GM18870 (cell line): ENCODE data around the gene MAPK14.

ENCODE experiments used
- ATAC-seq: cut with Tn5 transposase; IDR thresholded peaks from one replicate; pipeline ENCODE4 v1.9.1; 2021; ENCODE audit warnings: moderate library complexity; ENCODE audit not compliant: unreplicated experiment

The MAPK14 gene

DNA sequence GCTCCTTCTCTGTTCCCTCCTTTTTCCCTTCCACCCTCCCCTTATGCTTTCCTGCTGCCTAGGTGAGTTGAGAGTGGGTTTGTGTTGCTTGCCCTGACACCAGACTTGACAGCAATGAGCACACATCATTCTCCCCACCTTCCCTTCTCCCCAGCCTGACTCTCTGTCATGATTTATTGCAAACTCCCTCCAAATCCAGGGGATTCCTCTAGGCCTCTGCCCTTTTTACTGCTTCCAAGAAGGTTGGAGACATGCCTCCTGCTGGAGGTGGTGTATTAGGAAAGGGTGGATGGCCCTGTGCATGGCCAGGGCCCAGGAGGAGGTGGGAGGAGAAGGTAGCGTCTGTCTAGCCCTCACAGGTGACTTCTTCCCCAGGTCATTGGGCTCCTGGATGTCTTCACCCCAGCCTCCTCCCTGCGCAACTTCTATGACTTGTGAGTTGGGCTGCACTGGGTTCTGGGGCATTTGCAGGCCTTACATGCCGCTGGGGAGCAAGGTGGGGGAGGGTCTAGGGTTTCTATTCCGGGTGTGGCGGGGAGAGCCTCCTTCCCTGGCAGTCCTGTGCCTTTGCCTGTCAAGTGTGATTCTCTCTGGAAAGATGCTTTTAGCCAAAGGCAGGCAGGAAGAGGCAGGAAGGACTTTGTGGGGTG lies 104.8 kb downstream of the MAPK14 start:
- ATAC-seq, result no peak

- no peak for ATAC-seq
Observed at GRCh38 chr6:36133148-36133547, 105.5 kb downstream of the MAPK14 start.

DNA sequence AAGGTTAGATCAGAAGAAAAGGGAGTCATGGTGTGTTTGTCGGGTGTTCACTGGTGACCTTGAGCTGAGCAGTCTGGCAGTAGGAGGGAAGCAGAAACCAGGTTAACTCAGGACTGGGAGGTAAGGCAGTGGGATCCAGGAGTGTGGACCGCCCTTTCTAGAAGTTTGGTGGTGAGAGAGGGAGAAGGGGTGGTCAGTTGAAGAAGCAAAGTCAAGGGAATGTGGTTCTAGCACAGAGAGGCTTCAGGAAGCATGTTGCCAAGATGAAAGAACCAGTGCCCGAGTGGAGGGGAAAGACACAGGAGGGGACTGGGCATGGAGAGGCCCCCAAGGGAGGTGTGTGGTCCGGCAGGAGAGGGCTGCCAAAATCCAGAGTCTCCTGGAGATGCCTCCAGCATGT lies 106.3 kb downstream of the MAPK14 start:
- no peak for ATAC-seq

- ATAC-seq, result no peak
Observed at GRCh38 chr6:36135053-36135731, 107.6 kb downstream of the MAPK14 start.

GRCh38 chr6:36136034-36136433 lies 108.4 kb downstream of the MAPK14 start:
- ATAC-seq, result no peak

DNA sequence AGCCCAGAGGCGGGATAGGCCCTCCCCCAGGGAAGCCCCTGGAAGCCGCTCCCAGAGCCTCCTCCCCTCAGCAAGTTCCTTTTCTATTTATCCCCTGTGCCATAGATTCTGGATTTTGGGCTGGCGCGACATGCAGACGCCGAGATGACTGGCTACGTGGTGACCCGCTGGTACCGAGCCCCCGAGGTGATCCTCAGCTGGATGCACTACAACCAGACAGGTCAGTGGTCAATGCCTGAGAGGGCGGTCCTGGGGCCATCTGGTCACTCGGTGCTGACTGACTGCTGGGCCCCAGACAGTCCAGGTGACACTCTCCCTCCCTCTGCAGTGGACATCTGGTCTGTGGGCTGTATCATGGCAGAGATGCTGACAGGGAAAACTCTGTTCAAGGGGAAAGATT lies 108.9 kb downstream of the MAPK14 start:
- no peak for ATAC-seq

DNA sequence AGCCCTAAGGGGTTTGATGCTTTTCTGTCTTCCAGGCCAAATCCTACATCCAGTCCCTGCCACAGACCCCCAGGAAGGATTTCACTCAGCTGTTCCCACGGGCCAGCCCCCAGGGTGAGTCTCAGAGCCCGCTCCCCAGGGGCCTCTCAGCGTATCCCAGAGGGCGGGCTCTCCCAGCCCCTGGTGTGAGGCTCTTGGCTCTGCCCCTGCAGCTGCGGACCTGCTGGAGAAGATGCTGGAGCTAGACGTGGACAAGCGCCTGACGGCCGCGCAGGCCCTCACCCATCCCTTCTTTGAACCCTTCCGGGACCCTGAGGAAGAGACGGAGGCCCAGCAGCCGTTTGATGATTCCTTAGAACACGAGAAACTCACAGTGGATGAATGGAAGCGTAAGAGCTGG lies 111.1 kb downstream of the MAPK14 start:
- no peak for ATAC-seq

DNA sequence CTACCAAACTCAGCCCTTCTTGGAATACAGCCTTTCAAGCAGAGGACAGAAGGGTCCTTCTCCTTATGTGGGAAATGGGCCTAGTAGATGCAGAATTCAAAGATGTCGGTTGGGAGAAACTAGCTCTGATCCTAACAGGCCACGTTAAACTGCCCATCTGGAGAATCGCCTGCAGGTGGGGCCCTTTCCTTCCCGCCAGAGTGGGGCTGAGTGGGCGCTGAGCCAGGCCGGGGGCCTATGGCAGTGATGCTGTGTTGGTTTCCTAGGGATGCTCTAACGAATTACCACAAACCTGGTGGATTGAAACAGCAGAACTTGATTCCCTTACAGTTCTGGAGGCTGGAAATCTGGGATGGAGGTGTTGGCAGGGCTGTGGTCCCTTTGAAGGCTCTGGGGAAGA lies 111.8 kb downstream of the MAPK14 start:
- ATAC-seq, result no peak

DNA sequence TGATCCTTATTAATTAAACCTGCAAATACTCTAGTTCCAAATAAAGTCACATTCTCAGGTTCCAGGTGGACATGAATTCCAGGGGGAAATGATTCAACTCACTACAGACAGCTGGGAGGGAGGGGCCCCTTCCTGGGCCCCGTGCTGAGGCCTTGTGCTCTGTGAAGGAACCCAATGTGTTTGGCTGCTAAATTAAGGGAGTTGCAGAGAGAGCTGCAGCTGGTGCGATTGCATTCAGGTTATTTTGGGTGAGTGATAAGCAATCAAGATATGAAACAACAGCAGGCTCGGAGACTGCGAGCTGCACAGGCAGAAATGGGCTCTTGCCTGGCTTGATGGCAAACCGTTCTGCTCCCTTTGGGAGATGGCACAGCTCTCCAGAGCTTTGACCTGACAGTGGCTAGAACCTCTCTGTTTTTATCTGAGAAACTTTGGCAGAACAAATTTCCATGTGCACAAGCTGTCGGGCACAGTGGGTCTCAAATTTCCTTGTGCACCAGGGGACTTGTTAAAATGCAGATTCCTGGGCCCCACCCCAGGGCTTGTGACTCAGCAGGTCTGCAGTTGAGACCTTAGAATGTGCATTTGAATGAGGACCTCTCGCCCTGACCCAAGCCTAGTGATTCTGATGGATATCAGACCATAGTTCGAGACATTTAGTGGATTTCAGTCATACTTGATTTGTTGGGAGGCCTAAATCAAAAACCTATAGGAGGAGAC lies 112.5 kb downstream of the MAPK14 start:
- ATAC-seq, result no peak

DNA sequence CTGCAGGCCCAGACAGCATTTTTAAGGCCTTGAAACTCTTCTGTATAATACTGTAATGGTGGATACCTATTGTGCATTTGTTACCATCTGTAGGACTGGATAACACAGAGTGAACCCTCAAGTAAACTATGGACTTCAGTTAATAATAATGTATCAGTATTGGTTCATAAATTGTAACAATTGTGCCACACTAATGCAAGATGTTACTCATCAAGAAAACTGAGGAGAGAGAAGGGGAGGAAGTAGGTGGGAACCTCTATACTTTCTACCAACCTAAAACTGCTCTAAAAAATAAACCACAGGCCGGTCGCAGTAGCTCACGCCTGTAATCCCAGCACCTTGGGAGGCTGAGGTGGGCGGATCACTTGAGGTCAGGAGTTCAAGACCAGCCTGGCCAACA lies 113.5 kb downstream of the MAPK14 start:
- ATAC-seq, result no peak

- no peak for ATAC-seq
Observed at GRCh38 chr6:36141961-36142360, 114.4 kb downstream of the MAPK14 start.

DNA sequence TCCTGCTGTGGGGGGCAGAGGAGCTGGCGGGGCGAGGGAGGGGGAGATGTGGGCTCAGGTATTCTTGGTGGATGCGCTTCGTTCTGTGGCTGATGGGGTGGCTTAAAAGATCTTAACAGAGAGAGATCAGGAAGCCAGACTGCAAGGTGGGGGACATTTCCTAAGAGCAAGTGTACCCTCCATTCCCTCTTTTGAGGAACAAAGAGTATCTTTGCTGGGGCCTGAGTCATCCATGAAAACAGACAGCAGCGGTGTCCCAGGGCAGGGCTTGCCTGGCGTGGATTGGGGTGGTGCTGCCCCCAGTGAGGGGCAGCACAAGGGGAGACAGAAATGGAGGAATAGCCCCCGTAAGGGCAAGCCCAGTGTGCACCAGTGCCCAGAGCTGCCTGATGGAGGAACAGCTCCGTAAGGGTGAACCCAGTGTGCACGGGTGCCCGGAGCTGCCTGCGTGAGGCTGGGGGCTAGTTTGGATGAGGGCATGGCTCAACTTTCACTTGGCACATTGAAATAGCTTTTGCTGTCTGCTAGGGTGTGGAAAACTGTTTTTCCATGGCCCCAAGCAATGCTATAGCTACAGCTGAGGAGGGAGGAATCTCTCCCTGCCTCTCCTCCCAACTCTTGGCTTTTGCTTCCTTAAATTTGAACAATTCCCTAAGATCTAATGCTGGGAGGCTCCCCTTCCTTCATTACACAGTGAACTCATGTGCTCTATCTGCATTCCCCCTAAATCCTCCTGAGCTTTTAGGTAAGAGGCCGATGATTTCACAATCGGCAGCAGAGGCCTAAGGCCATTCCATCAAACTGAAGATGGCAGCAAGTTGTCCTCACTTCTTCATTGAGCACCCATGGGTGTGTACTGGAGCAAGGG lies 115.6 kb downstream of the MAPK14 start:
- ATAC-seq, result no peak

DNA sequence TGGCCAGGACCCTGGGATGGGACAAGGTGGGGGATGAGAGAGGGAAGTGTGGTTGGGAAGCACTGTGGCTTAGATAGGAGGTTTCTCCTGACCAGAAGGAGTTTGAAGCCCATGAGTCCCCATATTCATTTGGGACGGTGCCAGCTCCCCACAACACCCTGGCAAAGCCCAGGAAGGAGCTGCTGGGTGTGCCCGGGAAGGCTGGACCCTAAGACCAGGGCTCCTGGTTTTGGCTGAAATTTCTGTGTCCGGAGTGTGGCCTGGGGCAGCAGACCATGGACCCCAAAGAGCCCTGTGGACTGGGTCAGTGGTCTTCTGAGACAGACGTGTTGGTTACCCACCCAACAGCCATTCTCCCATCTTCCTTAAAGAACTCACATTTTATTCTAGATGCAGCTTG lies 117.9 kb downstream of the MAPK14 start:
- no peak for ATAC-seq

DNA sequence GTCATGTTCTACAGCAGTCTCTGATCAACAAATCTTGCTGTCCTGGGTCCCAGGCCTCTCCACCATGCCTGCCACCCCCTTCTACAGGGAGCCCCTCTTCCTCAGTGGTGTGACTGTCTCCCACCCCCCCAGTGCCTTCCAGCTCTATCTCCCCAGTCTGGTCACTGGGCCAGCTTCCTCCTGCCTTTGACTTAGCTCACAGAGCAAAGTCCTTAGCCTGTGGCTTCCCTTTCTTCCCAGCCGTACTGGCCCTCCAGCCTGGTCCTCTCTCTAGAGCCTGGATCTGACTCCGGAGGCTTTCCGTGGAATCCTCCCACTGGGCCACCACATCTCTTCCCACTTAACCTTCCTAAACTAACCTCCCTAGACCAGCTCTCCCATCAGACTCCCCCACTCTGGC lies 119.7 kb downstream of the MAPK14 start:
- no peak for ATAC-seq

DNA sequence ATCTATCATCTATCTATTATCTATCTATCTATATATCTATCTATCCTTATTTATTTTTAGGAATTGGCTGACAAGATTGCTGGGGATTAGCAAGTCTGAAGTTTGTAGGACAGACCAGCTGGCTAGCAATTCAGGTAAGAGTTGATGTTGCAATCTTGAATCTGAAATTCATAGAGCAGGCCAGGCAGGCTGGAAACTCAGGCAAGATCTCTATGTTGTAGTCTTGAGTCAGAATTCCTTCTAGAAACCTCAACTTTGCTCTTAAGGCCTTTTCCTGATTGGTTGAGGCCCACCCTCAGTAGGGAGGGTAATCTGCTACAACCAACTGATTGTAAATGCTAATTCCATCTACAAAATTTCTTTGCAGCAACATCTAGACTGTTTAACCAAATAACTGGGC lies 121.9 kb downstream of the MAPK14 start:
- ATAC-seq, result no peak

GRCh38 chr6:36150283-36150682 lies 122.7 kb downstream of the MAPK14 start:
- no peak for ATAC-seq

DNA sequence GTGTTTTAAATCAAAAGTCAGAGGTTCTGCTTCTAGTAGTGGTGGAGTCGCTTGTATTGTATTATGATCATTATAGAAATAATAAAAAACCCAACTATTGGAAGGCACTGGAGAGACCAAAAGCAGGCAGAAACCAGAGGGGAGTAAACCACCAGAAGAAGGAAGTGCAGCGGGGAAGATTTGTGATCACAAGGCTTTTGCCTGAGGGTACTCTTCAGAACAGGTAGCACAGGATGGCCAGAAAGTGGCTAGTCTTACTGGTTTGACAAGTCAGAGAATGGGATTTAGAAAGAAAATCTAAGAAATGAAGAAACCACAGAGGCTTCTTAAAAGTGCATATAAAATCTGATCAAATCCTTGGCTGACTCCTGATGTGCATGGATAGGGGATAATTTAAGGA lies 126.7 kb downstream of the MAPK14 start:
- no peak for ATAC-seq

- no peak for ATAC-seq
Observed at GRCh38 chr6:36155662-36156061, 128.1 kb downstream of the MAPK14 start.

- no peak for ATAC-seq
Observed at GRCh38 chr6:36160147-36160760, 132.6 kb downstream of the MAPK14 start.
